Ovary (tissue), 3 donors: ENCODE results near the gene DOP1B.

ENCODE experiments used
- EP300 ChIP-seq: sonication (generic); formaldehyde crosslinking; IDR thresholded peaks from one replicate; pipeline ENCODE4 v1.6.1; 2017; ENCODE audit warnings: antibody characterized with exemption
- POLR2A ChIP-seq: fragments of 450-650 bp; IDR thresholded peaks from one replicate; pipeline ENCODE4 v1.6.1; 2017; ENCODE audit warnings: antibody characterized with exemption, mild to moderate bottlenecking, moderate library complexity
- TF ChIP-seq, protein P1 (sequence below), 3 donors: fragments of 450-650 bp in 2 of 3; fragments of 200-600 bp in 1 of 3; IDR thresholded peaks; one replicate each; pipeline versions ENCODE4 v1.5.1 to v1.8.0; 2016 to 2022; ENCODE audit warnings: antibody characterized with exemption in 3 of 3, mild to moderate bottlenecking in 1 of 3
- donor health status: DM: no; HTN: no; CAD: no.

DNA sequence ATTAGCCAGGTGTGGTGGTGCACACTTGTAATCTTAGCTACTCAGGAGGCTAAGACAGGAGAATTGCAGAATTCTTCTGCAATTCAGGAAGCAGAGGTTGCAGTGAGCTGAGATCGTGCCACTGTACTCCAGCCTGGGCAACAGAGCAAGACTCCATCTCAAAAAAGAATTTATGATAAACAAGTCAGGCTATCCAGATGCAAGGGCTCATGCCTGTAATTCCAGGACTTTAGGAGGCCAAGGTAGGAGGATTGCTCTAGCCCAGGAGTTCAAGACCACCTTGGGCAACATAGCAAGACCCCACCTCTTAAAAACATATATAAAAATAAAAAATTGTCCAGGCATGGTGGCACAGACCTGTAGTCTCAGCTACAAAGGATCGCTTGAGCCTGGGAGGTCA, 32.2 kb upstream of the DOP1B start:
- no peak for TF ChIP-seq POLR2A
- TF ChIP-seq, protein P1, sequence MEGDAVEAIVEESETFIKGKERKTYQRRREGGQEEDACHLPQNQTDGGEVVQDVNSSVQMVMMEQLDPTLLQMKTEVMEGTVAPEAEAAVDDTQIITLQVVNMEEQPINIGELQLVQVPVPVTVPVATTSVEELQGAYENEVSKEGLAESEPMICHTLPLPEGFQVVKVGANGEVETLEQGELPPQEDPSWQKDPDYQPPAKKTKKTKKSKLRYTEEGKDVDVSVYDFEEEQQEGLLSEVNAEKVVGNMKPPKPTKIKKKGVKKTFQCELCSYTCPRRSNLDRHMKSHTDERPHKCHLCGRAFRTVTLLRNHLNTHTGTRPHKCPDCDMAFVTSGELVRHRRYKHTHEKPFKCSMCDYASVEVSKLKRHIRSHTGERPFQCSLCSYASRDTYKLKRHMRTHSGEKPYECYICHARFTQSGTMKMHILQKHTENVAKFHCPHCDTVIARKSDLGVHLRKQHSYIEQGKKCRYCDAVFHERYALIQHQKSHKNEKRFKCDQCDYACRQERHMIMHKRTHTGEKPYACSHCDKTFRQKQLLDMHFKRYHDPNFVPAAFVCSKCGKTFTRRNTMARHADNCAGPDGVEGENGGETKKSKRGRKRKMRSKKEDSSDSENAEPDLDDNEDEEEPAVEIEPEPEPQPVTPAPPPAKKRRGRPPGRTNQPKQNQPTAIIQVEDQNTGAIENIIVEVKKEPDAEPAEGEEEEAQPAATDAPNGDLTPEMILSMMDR (IDR thresholded peaks at IDR 0.05), result no peak
- TF ChIP-seq EP300, result no peak
